ENCODE data around the gene TBKBP1. TPM values are rescaled to one million over a fixed set of nuclear protein-coding genes. Genes with fewer than 3 reads are reported as not detected.
"Not testable (repeated sequence)": the region's sequence is repeated elsewhere in the genome, so short reads cannot be mapped to it uniquely, and the experiment has no call there.

Gene TBKBP1
- total RNA-seq, 2 donors from 2014 or later, result 13.7 to 17.9 TPM

GRCh38 chr17:47725446-47726111 lies 31.6 kb downstream of the TBKBP1 start:
- intact Hi-C loops (cut with DNase I), result no loop called here
- DNase-seq (no peak), ATAC-seq (no peak)

GRCh38 chr17:47726796-47727703 lies 33.1 kb downstream of the TBKBP1 start:
- intact Hi-C loops (cut with DNase I), result no loop called here
- ATAC-seq, result peak in 1 of 2 donors; percentile 26
- DNase-seq, result no peak

GRCh38 chr17:47727704-47728036 lies 33.7 kb downstream of the TBKBP1 start:
- DNase-seq (no peak), ATAC-seq (no peak)
- intact Hi-C loops (cut with DNase I), result no loop called here

- DNase-seq, result no peak
- ATAC-seq, result no peak
- intact Hi-C loops (cut with DNase I), result no loop called here
Observed at GRCh38 chr17:47728214-47728877, 34.4 kb downstream of the TBKBP1 start.

GRCh38 chr17:47729476-47729875 lies 35.5 kb downstream of the TBKBP1 start:
- no peak for DNase-seq
- intact Hi-C loops (cut with DNase I), result no loop called here
- no peak for ATAC-seq

- intact Hi-C loops (cut with DNase I), result loop anchor here in 1 of 2 donors (10.0 kb wide), 1 partner anchor 64 kb away; no protein-coding TSS in a partner anchor
- ATAC-seq, result no peak
- no peak for DNase-seq
Observed at GRCh38 chr17:47730681-47731080, 36.7 kb downstream of the TBKBP1 start.

GRCh38 chr17:47731396-47731795 lies 37.4 kb downstream of the TBKBP1 start:
- DNase-seq (no peak), ATAC-seq (no peak)
- intact Hi-C loops (cut with DNase I), result loop anchor here in 1 of 2 donors (10.0 kb wide), 1 partner anchor 63 kb away; no protein-coding TSS in a partner anchor

- intact Hi-C loops (cut with DNase I), result loop anchor here in 1 of 2 donors (10.0 kb wide), 1 partner anchor 62 kb away; no protein-coding TSS in a partner anchor
- DNase-seq, result no peak
- no peak for ATAC-seq
Observed at GRCh38 chr17:47732399-47733046, 38.6 kb downstream of the TBKBP1 start.

GRCh38 chr17:47733047-47733673 lies 39.2 kb downstream of the TBKBP1 start, which contains the start of gene TBX21:
Gene TBX21 (plus strand): TSS chr17:47733236. CDS start chr17:47733455, 219 bp downstream.
- DNase-seq, result peak; percentile 70
- ATAC-seq, result peak; percentile 84 to 91
- intact Hi-C loops (cut with DNase I), result loop anchor here in 1 of 2 donors (10.0 kb wide), 1 partner anchor 62 kb away; no protein-coding TSS in a partner anchor

GRCh38 chr17:47733674-47734410 lies 39.9 kb downstream of the TBKBP1 start:
- intact Hi-C loops (cut with DNase I), result loop anchor here in 1 of 2 donors (10.0 kb wide), 1 partner anchor 61 kb away; no protein-coding TSS in a partner anchor
- no peak for DNase-seq
- peak; percentile 24 to 36 for ATAC-seq

GRCh38 chr17:47735139-47735464 lies 41.1 kb downstream of the TBKBP1 start:
- DNase-seq (no peak), ATAC-seq (no peak)
- intact Hi-C loops (cut with DNase I), result loop anchor here in 1 of 2 donors (10.0 kb wide), 1 partner anchor 60 kb away; no protein-coding TSS in a partner anchor

- DNase-seq (no peak), ATAC-seq (no peak)
- intact Hi-C loops (cut with DNase I), result loop anchor here in 1 of 2 donors (10.0 kb wide), 1 partner anchor 59 kb away; no protein-coding TSS in a partner anchor
Observed at GRCh38 chr17:47735536-47736011, 41.6 kb downstream of the TBKBP1 start.

GRCh38 chr17:47736501-47737495 lies 42.8 kb downstream of the TBKBP1 start:
- DNase-seq, result no peak
- no peak for ATAC-seq
- intact Hi-C loops (cut with DNase I), result loop anchor here in 1 of 2 donors (10.0 kb wide), 1 partner anchor 58 kb away; no protein-coding TSS in a partner anchor

- DNase-seq (no peak), ATAC-seq (no peak)
- intact Hi-C loops (cut with DNase I), result loop anchor here in 1 of 2 donors (10.0 kb wide), 1 partner anchor 57 kb away; no protein-coding TSS in a partner anchor
Observed at GRCh38 chr17:47738178-47738577, 44.2 kb downstream of the TBKBP1 start.

GRCh38 chr17:47739150-47739549 lies 45.2 kb downstream of the TBKBP1 start:
- DNase-seq, result no peak
- intact Hi-C loops (cut with DNase I), result loop anchor here in 1 of 2 donors (10.0 kb wide), 1 partner anchor 56 kb away; no protein-coding TSS in a partner anchor
- ATAC-seq, result no peak

- not testable (repeated sequence) for ATAC-seq, DNase-seq
- intact Hi-C loops (cut with DNase I), result loop anchor here (10.0 kb wide), 2 partner anchors 55 to 75 kb away; no protein-coding TSS in a partner anchor
Observed at GRCh38 chr17:47739945-47740344, 46.0 kb downstream of the TBKBP1 start.

All from left cardiac atrium (tissue), 4 donors.